ENCODE measurements around the gene CSPG4. TPM values are rescaled to one million over a fixed set of nuclear protein-coding genes. Genes with fewer than 3 reads are reported as not detected.

The CSPG4 gene
- total and polyA plus RNA-seq, 2 of the 8 experiments (the other 6 are each of a cell fraction or from before 2014, with no cell fraction given) = 1.4 to 3.0 TPM

- no peak for DNase-seq (ENCODE audit: low read depth in 1 of 2, low spot score in 2 of 2)
- peaks cover 8 to 22% (median 13%) of the 10 kb centered on the region in 4 experiments for H3K4me1 ChIP-seq (replicated peaks in 1 of 4; ENCODE audit: control insufficient read depth in 3 of 4, insufficient read depth in 4 of 4, low read length in 3 of 4)
- H3K36me3 ChIP-seq (ENCODE audit: control insufficient read depth in 2 of 4, insufficient read depth in 4 of 4, low read length in 3 of 4) = no peaks in the 10 kb centered on the region
- H2BK12ac ChIP-seq (ENCODE audit: low read depth, low read length) = peak overlapping the region; percentile 75; the same call in 1 of the 2 replicates
- H3K4ac ChIP-seq (replicated peaks; ENCODE audit: insufficient read length, low read depth, low read length) = no peak overlapping the region
- H4K91ac ChIP-seq (replicated peaks; ENCODE audit: insufficient read length, low read length) = no peak overlapping the region
- no peak overlapping the region for H2AFZ ChIP-seq (ENCODE audit: low read length)
- H3K79me1 ChIP-seq (ENCODE audit: low read depth, low read length) = no peaks in the 10 kb centered on the region
- H3K4me2 ChIP-seq (ENCODE audit: insufficient read depth in 1 of 2, low read depth in 2 of 2, low read length in 2 of 2) = no peak overlapping the region
- no peak overlapping the region for H3K18ac ChIP-seq (ENCODE audit: extremely low read depth, low read length)
- peak overlapping the region; percentile 88; the same call in 1 of the 2 replicates for H2BK15ac ChIP-seq (ENCODE audit: low read length)
- no peak overlapping the region for H2BK20ac ChIP-seq (ENCODE audit: low read length)
- no peak overlapping the region for H3K27ac ChIP-seq (ENCODE audit: low read depth, low read length)
- H4K5ac ChIP-seq (ENCODE audit: insufficient read length, low read depth, low read length) = no peak overlapping the region
- CTCF ChIA-PET (ENCODE audit: partially characterized antibody) = interaction anchor here (4.0 kb wide), 1 partner anchor 11 kb away, joined by 24 read pairs; no protein-coding TSS in a partner anchor
- H4K20me1 ChIP-seq (replicated peaks in 1 of 2; ENCODE audit: control insufficient read depth in 1 of 2, insufficient read depth in 2 of 2, low read length in 2 of 2) = no peaks in the 10 kb centered on the region
- H3K9ac ChIP-seq (replicated peaks in 1 of 4; ENCODE audit: extremely low read depth in 1 of 4, low read depth in 3 of 4, low read length in 3 of 4) = no peak overlapping the region
- no peak overlapping the region for H3K4me3 ChIP-seq (ENCODE audit: extremely low read depth in 1 of 4, insufficient read depth in 2 of 4, low read depth in 3 of 4, low read length in 4 of 4)
- no peak overlapping the region for H3K14ac ChIP-seq (ENCODE audit: insufficient read length)
- H3K9me3 ChIP-seq (ENCODE audit: insufficient read depth in 2 of 2, low read depth in 1 of 2, low read length in 1 of 2) = no peaks in the 10 kb centered on the region
- 0 out of 2 replicates have a peak overlapping the region, but pooled peaks have one; percentile 39 for H2AK5ac ChIP-seq (ENCODE audit: low read depth, low read length)
- no peak for FAIRE-seq
- H3K23ac ChIP-seq (ENCODE audit: insufficient read length) = no peak overlapping the region
- H3K27me3 ChIP-seq (replicated peaks in 1 of 4; ENCODE audit: control insufficient read depth in 3 of 4, extremely low read depth in 1 of 4, insufficient read depth in 3 of 4, low read length in 3 of 4) = no peaks in the 10 kb centered on the region
- H2BK5ac ChIP-seq (ENCODE audit: low read depth, low read length) = peak overlapping the region; percentile 35; the same call in 1 of the 2 replicates
- no peak overlapping the region; the same call in 1 of the 2 replicates for H4K8ac ChIP-seq (ENCODE audit: extremely low read depth, insufficient read depth, low read length)
- WGBS, 2 experiments (ENCODE audit: extremely low coverage in 1 of 2, insufficient coverage in 1 of 2, insufficient read length in 1 of 2, insufficient replicate concordance in 2 of 2, low coverage in 1 of 2, low lambda C conversion rate in 2 of 2, missing lambda C conversion rate in 1 of 2) = 90% methylated on average over 14 of the region's 14 CpGs; no CpG with 5 or more reads in 1 of the 2 experiments
- H3K79me2 ChIP-seq (ENCODE audit: control insufficient read depth in 1 of 2, insufficient read depth in 2 of 2, low read length in 2 of 2) = no peaks in the 10 kb centered on the region
- POLR2A ChIA-PET (ENCODE audit: partially characterized antibody) = no interaction called here
- no peak overlapping the region for H3K56ac ChIP-seq (replicated peaks; ENCODE audit: insufficient read length, low read depth, low read length)
- H2BK120ac ChIP-seq (replicated peaks; ENCODE audit: low read depth, low read length) = no peak overlapping the region
- no peaks in the 10 kb centered on the region for H3K23me2 ChIP-seq (ENCODE audit: low read depth, low read length)
- TF ChIP-seq POLR2AphosphoS5 (IDR thresholded peaks at IDR 0.05; ENCODE audit: low read depth, low read length) (no peak), CREB1 (IDR thresholded peaks at IDR 0.05) (no peak)
Observed at GRCh38 chr15:75696311-75696720, 16.3 kb downstream of the CSPG4 start.

Data from H1 (cell line).